GM21423 (cell line): Measurements from ENCODE around the gene PIK3C2A.
A peak's percentile ranks its signal among the peaks of the same experiment; 100 is the strongest.
"Not testable (repeated sequence)": the region's sequence is repeated elsewhere in the genome, so short reads cannot be mapped to it uniquely, and the experiment has no call there.

Experiments
- ATAC-seq: cut with Tn5 transposase; IDR thresholded peaks from one replicate; pipeline ENCODE4 v1.9.1; 2021; ENCODE audit warnings: mild to moderate bottlenecking, moderate library complexity; ENCODE audit not compliant: unreplicated experiment

The PIK3C2A gene

GRCh38 chr11:17207317-17208256 is at the start of gene PIK3C2A:
Gene PIK3C2A, minus strand, starts transcription at chr11:17207986. Its CDS starts 38,245 bp downstream, at chr11:17169741.
- ATAC-seq: peak; percentile 97

GRCh38 chr11:17257196-17257595 is 49.4 kb upstream of the PIK3C2A start:
- no peak for ATAC-seq

GRCh38 chr11:17256512-17256911 is 48.7 kb upstream of the PIK3C2A start:
- ATAC-seq: no peak

- ATAC-seq: no peak
Measured at GRCh38 chr11:17252704-17253103, 44.9 kb upstream of the PIK3C2A start.

- no peak for ATAC-seq
Measured at GRCh38 chr11:17250561-17251350, 43.0 kb upstream of the PIK3C2A start.

GRCh38 chr11:17244046-17244445 is 36.3 kb upstream of the PIK3C2A start:
- peak; percentile 86 for ATAC-seq

GRCh38 chr11:17242954-17243353 is 35.2 kb upstream of the PIK3C2A start:
- not testable (repeated sequence) for ATAC-seq

- no peak for ATAC-seq
Measured at GRCh38 chr11:17240780-17241179, 33.0 kb upstream of the PIK3C2A start.

GRCh38 chr11:17239927-17240326 is 32.1 kb upstream of the PIK3C2A start:
- ATAC-seq: not testable (repeated sequence)

GRCh38 chr11:17238377-17238776 is 30.6 kb upstream of the PIK3C2A start:
- ATAC-seq: no peak

GRCh38 chr11:17233101-17233500 is 25.3 kb upstream of the PIK3C2A start:
- ATAC-seq: no peak

- ATAC-seq: peak; percentile 92
Measured at GRCh38 chr11:17230867-17231851, 23.4 kb upstream of the PIK3C2A start.

GRCh38 chr11:17229481-17230152 is 21.8 kb upstream of the PIK3C2A start:
- ATAC-seq: no peak

- ATAC-seq: not testable (repeated sequence)
Measured at GRCh38 chr11:17228186-17228925, 20.6 kb upstream of the PIK3C2A start.

- no peak for ATAC-seq
Measured at GRCh38 chr11:17224727-17225126, 16.9 kb upstream of the PIK3C2A start.

- ATAC-seq: no peak
Measured at GRCh38 chr11:17221968-17222367, 14.2 kb upstream of the PIK3C2A start.

GRCh38 chr11:17219016-17219415 is 11.2 kb upstream of the PIK3C2A start:
- ATAC-seq: no peak

- ATAC-seq: no peak
Measured at GRCh38 chr11:17218403-17218802, 10.6 kb upstream of the PIK3C2A start.

GRCh38 chr11:17217401-17217800 is 9.6 kb upstream of the PIK3C2A start:
- no peak for ATAC-seq
